NB4 (cell line): ENCODE measurements around the gene SUCLG2.

Source experiments
- CTCF ChIP-seq: IDR thresholded peaks from one replicate; pipeline ENCODE4 v1.5.1; 2012; ENCODE audit warnings: low read depth, low read length
- MAX ChIP-seq: IDR thresholded peaks from 2 replicates; pipeline ENCODE4 v1.6.1; 2011; ENCODE audit warnings: low read depth, low read length
- MYC ChIP-seq: IDR thresholded peaks from 2 replicates; pipeline ENCODE4 v1.6.1; 2011; ENCODE audit warnings: low read depth, low read length
- POLR2A ChIP-seq: IDR thresholded peaks from 2 replicates; pipeline ENCODE4 v1.6.1; 2011; ENCODE audit warnings: mild to moderate bottlenecking; ENCODE audit not compliant: insufficient read length; ENCODE audit errors: extremely low read depth

GRCh38 chr3:67688231-67688630 is 33.8 kb upstream of the SUCLG2 start:
- TF ChIP-seq CTCF, result no peak
- no peak for TF ChIP-seq MAX
- no peak for TF ChIP-seq POLR2A
- TF ChIP-seq MYC, result no peak
